ENCODE results near the gene ZSWIM5. TPM values are rescaled to one million over a fixed set of nuclear protein-coding genes. Genes with fewer than 3 reads are reported as not detected.

Gene ZSWIM5
- total RNA-seq, 1 experiment from 2014 or later, result 0.40 TPM

DNA sequence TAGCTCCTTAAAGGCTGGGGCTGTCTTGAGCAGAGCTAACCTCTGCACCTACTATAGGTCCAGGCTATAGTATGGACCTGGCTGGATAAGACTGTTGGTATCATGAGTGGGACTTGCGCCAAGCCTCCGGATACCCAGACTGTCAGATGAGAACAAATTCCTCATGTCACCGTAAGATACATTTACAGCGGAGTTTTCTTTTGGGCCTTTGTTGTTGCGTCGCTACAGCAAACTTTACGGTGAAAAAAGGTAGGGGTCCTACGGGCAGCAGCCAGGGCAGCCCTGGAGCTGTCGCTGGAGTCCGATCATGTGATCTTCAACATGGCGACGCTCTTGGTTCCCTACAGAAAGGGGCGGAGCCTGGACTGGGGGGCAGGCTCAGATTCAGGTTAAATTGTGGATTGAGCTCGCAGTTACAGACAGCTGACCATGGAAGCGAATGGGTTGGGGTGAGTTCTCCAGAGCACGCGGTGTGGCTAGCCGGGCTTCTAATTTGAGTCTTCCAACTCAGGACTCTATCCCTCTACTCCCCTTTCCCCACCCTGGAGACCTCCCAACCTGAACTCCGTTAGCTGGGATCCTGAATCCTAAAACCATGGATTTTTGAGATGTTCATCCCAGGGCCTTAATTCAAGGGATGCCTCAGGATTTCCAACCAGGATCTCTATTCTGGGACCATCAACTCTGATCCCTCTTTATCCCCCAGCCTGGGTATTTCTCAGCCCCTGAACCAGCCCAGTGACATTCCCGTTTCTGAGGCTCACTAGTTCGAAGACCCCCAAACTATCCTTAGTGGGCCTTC is 194.4 kb downstream of the ZSWIM5 start, which contains the start of gene UROD:
Gene UROD, plus strand, starts transcription at position 418 of the 802 bp plus-strand sequence. Its CDS starts 12 bp downstream, at position 430.
- Mint-ChIP-seq H3K27me3 (ENCODE audit: unreplicated experiment) (no peaks in the 10 kb centered on the region), H3K4me3 (ENCODE audit: low read depth, unreplicated experiment) (peak within 1 kb of the TSS; percentile 94), H3K27ac (ENCODE audit: unreplicated experiment) (peak within 1 kb of the TSS; percentile 58), H3K36me3 (ENCODE audit: insufficient read depth, unreplicated experiment) (peaks cover 28% of the 10 kb centered on the region), H3K9me3 (ENCODE audit: low read depth, unreplicated experiment) (no peaks in the 10 kb centered on the region), H3K4me1 (ENCODE audit: low read depth, unreplicated experiment) (peaks cover 18% of the 10 kb centered on the region)
- TF ChIP-seq, protein P1, sequence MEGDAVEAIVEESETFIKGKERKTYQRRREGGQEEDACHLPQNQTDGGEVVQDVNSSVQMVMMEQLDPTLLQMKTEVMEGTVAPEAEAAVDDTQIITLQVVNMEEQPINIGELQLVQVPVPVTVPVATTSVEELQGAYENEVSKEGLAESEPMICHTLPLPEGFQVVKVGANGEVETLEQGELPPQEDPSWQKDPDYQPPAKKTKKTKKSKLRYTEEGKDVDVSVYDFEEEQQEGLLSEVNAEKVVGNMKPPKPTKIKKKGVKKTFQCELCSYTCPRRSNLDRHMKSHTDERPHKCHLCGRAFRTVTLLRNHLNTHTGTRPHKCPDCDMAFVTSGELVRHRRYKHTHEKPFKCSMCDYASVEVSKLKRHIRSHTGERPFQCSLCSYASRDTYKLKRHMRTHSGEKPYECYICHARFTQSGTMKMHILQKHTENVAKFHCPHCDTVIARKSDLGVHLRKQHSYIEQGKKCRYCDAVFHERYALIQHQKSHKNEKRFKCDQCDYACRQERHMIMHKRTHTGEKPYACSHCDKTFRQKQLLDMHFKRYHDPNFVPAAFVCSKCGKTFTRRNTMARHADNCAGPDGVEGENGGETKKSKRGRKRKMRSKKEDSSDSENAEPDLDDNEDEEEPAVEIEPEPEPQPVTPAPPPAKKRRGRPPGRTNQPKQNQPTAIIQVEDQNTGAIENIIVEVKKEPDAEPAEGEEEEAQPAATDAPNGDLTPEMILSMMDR (IDR thresholded peaks at IDR 0.05; ENCODE audit: unreplicated experiment), result no peak
- CTCF ChIA-PET, result interaction anchor here (0.6 to 3.1 kb wide), 14 partner anchors 212 to 1291 kb away, joined by 3 to 21 read pairs (median 4); partner anchors contain the start of genes BEST4, LRRC41, MUTYH and PLK3
- intact Hi-C loops (cut with micrococcal nuclease; ENCODE audit: unreplicated experiment), result loop anchor here (5.0 kb wide), 3 partner anchors 175 to 480 kb away; partner anchors contain the start of gene TESK2
- no TSS peak for BruUV-seq (replicated peaks)
- DNase-seq, result peak; percentile 87

DNA sequence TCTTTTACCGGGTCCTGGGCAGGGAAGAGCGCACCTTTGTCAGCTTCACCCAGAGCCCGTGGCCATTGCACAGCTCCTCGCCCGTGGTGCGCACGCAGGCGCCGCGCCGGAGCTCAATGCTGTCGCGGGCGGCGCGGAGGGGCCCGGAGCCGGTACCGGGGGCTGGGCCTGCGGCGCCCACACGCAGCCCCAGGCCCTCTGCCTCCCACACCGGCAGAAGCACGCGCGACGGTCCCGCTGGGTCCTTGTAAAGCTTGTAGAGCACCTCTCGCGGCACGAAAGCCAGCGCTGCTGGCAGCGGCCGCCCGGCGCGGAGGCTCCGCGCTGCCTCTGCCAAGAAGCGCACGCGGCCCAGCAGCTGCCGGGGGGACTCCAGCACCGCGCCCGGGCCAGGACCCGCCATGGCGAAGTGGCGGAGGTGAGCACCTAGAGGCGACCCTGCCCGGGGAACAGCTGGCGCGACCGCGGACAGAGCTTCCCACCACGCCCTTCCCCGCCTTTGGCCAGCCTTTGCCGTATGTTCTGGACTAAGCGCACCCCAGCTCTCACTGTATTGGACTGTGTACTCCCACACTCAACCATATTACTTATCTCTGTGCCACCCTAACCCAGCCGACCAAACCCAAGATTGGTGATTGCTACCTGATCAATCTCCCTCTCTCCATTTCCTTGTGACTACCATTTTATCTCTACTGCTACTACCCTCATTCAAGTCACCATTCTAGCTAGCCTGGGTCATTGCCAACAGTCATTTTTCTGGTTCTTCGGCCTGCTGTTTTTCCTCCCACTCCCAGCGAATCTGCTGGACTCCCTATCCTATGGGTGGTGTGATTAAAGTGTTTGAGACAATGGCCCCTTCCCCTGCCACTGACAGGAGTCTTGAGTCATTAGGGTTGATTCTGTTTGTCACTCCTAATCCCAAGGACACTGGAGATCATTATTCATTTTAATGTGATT is 195.3 kb downstream of the ZSWIM5 start, which contains the start of gene HECTD3:
Gene HECTD3, minus strand, starts transcription at position 470 of the 957 bp plus-strand sequence. Its CDS starts 67 bp downstream, at position 403.
- Mint-ChIP-seq H3K27me3 (ENCODE audit: unreplicated experiment) (no peaks in the 10 kb centered on the region), H3K27ac (ENCODE audit: unreplicated experiment) (peak within 1 kb of the TSS; percentile 58), H3K4me1 (ENCODE audit: low read depth, unreplicated experiment) (peaks cover 18% of the 10 kb centered on the region), H3K4me3 (ENCODE audit: low read depth, unreplicated experiment) (peak within 1 kb of the TSS; percentile 94), H3K36me3 (ENCODE audit: insufficient read depth, unreplicated experiment) (peaks cover 28% of the 10 kb centered on the region), H3K9me3 (ENCODE audit: low read depth, unreplicated experiment) (no peaks in the 10 kb centered on the region)
- CTCF ChIA-PET, result interaction anchor here (0.6 to 3.1 kb wide), 17 partner anchors 14 to 1292 kb away, joined by 3 to 21 read pairs (median 4); partner anchors contain the start of genes LRRC41 and PLK3
- TF ChIP-seq, protein P1 (IDR thresholded peaks at IDR 0.05; ENCODE audit: unreplicated experiment), result no peak
- intact Hi-C loops (cut with micrococcal nuclease; ENCODE audit: unreplicated experiment), result loop anchor here (5.0 kb wide), 3 partner anchors 174 to 481 kb away; partner anchors contain the start of gene TESK2
- DNase-seq, result peak; percentile 69
- no TSS peak for BruUV-seq (replicated peaks)

DNA sequence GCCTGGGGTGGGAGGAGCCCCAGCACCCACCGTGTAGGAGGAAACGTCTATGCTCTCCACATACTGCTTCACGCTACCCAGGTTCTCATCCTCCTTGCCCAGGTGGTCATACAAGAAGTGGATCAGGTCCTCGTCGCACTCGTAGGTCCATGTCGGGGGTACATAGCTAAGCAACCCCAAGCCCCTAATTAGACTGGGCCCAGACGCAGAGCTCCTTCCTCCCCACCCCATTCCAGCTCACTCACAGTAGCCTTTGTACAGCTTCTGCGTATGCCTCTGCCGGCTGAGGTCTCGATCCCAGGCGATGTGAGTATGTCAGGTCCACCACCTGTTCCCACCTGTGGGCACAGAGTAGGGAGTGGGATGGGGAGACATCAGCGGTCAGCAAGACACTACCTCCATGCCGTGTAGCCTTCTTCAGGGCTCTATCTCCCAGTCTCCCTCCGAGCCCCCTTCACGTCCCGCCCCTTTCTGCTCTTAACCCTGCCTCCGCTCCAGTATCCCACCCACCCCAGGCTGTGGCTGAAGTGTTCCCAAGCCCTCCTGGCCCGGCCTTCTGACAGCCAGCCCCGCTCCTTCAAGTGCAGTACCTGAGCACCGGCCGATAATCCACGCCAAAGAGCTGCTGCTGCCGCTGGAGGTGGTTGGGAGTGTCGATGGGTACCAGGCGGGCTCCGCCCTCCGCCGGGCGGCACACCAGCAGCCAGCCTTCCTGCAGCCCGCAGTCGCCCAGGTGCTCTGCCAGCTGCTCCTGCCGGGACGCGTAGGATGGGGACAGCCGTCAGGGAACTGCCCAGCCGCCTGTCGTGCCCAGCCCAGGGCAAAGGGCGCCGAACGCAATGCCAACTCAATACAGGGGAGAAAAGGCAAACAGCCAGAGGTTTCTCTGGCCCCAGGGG is 196.2 kb downstream of the ZSWIM5 start:
- CTCF ChIA-PET, result interaction anchor here (0.7 to 3.1 kb wide), 10 partner anchors 13 to 293 kb away, joined by 3 to 21 read pairs (median 4); partner anchors contain the start of gene PLK3
- Mint-ChIP-seq H3K4me1 (ENCODE audit: low read depth, unreplicated experiment) (peaks cover 18% of the 10 kb centered on the region), H3K4me3 (ENCODE audit: low read depth, unreplicated experiment) (peak overlapping the region; percentile 94), H3K27me3 (ENCODE audit: unreplicated experiment) (no peaks in the 10 kb centered on the region), H3K36me3 (ENCODE audit: insufficient read depth, unreplicated experiment) (peaks cover 28% of the 10 kb centered on the region), H3K9me3 (ENCODE audit: low read depth, unreplicated experiment) (no peaks in the 10 kb centered on the region), H3K27ac (ENCODE audit: unreplicated experiment) (no peak overlapping the region)
- DNase-seq, result peak; percentile 53
- BruUV-seq (replicated peaks), result no TSS peak
- intact Hi-C loops (cut with micrococcal nuclease; ENCODE audit: unreplicated experiment), result loop anchor here (5.0 kb wide), 3 partner anchors 173 to 482 kb away; partner anchors contain the start of gene TESK2
- TF ChIP-seq, protein P1 (IDR thresholded peaks at IDR 0.05; ENCODE audit: unreplicated experiment), result no peak

Measured in Calu3 (cell line).